HepG2 (cell line): ENCODE results near the gene NCS1. TPM values are rescaled to one million over a fixed set of nuclear protein-coding genes. Genes with fewer than 3 reads are reported as not detected.

Experiments
- ATAC-seq: fragments of 200-7000 bp; cut with Tn5 transposase; 3 replicates; pipeline ENCODE4 v1.9.1; 2020; ENCODE audit warnings: mild to moderate bottlenecking, moderate library complexity
- BruUV-seq: library from RNA; stranded (reverse); fragments of 400-500 nt; replicated peaks from 2 replicates; lab custom pipeline; 2021; lab: Mats Ljungman, UMichigan
- CTCF ChIA-PET: fragments of 300-600 bp; formaldehyde crosslinking; extraction: SDS; loops from one replicate; lab custom pipeline; 2021; ENCODE audit warnings: low total read pairs, inconsistent platforms, low intra/inter-chr PET ratio; lab: Yijun Ruan, JAX
- POLR2A ChIA-PET: fragments of 350-600 bp; sonication (Branson Sonifier 250); formaldehyde crosslinking; loops from one replicate; lab custom pipeline; 2020; ENCODE audit warnings: antibody characterized with exemption, inconsistent platforms; lab: Yijun Ruan, JAX
- DNase-seq: peaks from one replicate; pipeline ENCODE4 v3.0.0-alpha.2; 2015; ENCODE audit warnings: low spot score
- FAIRE-seq: peaks from 3 replicates; lab custom pipeline; 2011; peaks lifted over from hg19 to GRCh38; lab: Jason Lieb, UNC
- H2AFZ ChIP-seq: one replicate; pipeline ENCODE4 v1.6.1; 2011; ENCODE audit warnings: low read length, inconsistent platforms
- H3K27ac ChIP-seq: fragments of 300-600 bp; 3 replicates; pipeline ENCODE4 v1.8.0; 2011; ENCODE audit warnings: mixed run types, mild to moderate bottlenecking, mixed read lengths, low read length, inconsistent platforms; ENCODE audit not compliant: insufficient read depth; ENCODE audit errors: extremely low read length
- H3K27me3 ChIP-seq, 2 experiments: fragments of 200-600 bp in 1 of 2; 2 replicates in 1 of 2; 3 replicates in 1 of 2; pipeline versions ENCODE4 v1.6.0 to v1.8.0; 2011; ENCODE audit warnings: low read length in 2 of 2, mild to moderate bottlenecking in 2 of 2, moderate library complexity in 2 of 2, inconsistent platforms in 1 of 2; ENCODE audit not compliant: insufficient read depth in 2 of 2, control insufficient read depth in 1 of 2
- H3K36me3 ChIP-seq, 2 experiments: fragments of 200-600 bp in 1 of 2; replicated peaks in 1 of 2; 2 replicates in 1 of 2; 3 replicates in 1 of 2; pipeline versions ENCODE4 v1.5.1 to v1.8.0; 2011; ENCODE audit warnings: low read length in 2 of 2, inconsistent platforms in 1 of 2; ENCODE audit not compliant: insufficient read depth in 2 of 2, control insufficient read depth in 1 of 2
- H3K4me1 ChIP-seq: 2 replicates; pipeline ENCODE4 v1.5.1; 2012; ENCODE audit warnings: low read length, inconsistent platforms; ENCODE audit not compliant: insufficient read depth
- H3K4me2 ChIP-seq: 2 replicates; pipeline ENCODE4 v1.6.0; 2011; ENCODE audit warnings: low read depth, low read length, inconsistent platforms
- H3K4me3 ChIP-seq, 3 experiments: fragments of 200-600 bp in 1 of 3; sonication (generic), shearing (Covaris generic) in 1 of 3; replicated peaks in 1 of 3; 2 replicates each; pipeline ENCODE4 v1.5.1; 2011 to 2016; ENCODE audit warnings: low read length in 3 of 3, inconsistent platforms in 2 of 3, low read depth in 2 of 3, mild to moderate bottlenecking in 2 of 3, control low read depth in 1 of 3, mixed read lengths in 1 of 3; ENCODE audit not compliant: insufficient read depth in 1 of 3
- H3K79me2 ChIP-seq: one replicate; pipeline ENCODE4 v1.6.1; 2011; ENCODE audit warnings: low read length, inconsistent platforms; ENCODE audit not compliant: insufficient read depth
- H3K9ac ChIP-seq: 2 replicates; pipeline ENCODE4 v1.6.0; 2011; ENCODE audit warnings: mild to moderate bottlenecking, low read depth, low read length, inconsistent platforms; ENCODE audit not compliant: insufficient read depth
- H3K9me3 ChIP-seq: 2 replicates; pipeline ENCODE4 v1.5.1; 2012; ENCODE audit warnings: mild to moderate bottlenecking, low read length
- H4K20me1 ChIP-seq: 2 replicates; pipeline ENCODE4 v1.6.0; 2011; ENCODE audit warnings: inconsistent platforms, mild to moderate bottlenecking, low read length, moderate library complexity; ENCODE audit not compliant: insufficient read depth
- HNRNPK ChIP-seq: fragments of 200-400 bp; formaldehyde crosslinking; IDR thresholded peaks from 2 replicates; pipeline ENCODE4 v1.6.1; 2018; ENCODE audit warnings: low read length, low read depth, moderate library complexity, mild to moderate bottlenecking; ENCODE audit not compliant: poor library complexity, severe bottlenecking
- PCBP1 ChIP-seq: fragments of 200-400 bp; formaldehyde crosslinking; IDR thresholded peaks from 2 replicates; pipeline ENCODE4 v1.6.1; 2017; ENCODE audit warnings: mild to moderate bottlenecking, low read depth, low read length, borderline replicate concordance
- PHF8 ChIP-seq: sonication (generic); formaldehyde crosslinking; IDR thresholded peaks from 2 replicates; pipeline ENCODE4 v1.5.0; 2020; ENCODE audit warnings: missing genetic modification reagents
- ZNF263 ChIP-seq: sonication (generic); formaldehyde crosslinking; IDR thresholded peaks from 2 replicates; pipeline ENCODE4 v1.4.0; 2020; ENCODE audit warnings: missing genetic modification reagents
- ZNF615 ChIP-seq: sonication (generic); formaldehyde crosslinking; IDR thresholded peaks from 2 replicates; pipeline ENCODE4 v1.5.0; 2020; ENCODE audit warnings: mild to moderate bottlenecking, missing genetic modification reagents, borderline replicate concordance
- ZNF619 ChIP-seq: sonication (generic); formaldehyde crosslinking; IDR thresholded peaks from 2 replicates; pipeline ENCODE4 v1.4.0; 2020; ENCODE audit warnings: mild to moderate bottlenecking, missing genetic modification reagents
- ZNF670 ChIP-seq: sonication (generic); formaldehyde crosslinking; IDR thresholded peaks from 2 replicates; pipeline ENCODE4 v1.8.0; 2022; ENCODE audit warnings: mild to moderate bottlenecking, missing genetic modification reagents, borderline replicate concordance
- WGBS: methylation state at CpG from one replicate; pipeline ENCODE4 v1.1.6; 2017; ENCODE audit warnings: low lambda C conversion rate; 5-methylcytosine and 5-hydroxymethylcytosine counted together
- in situ Hi-C: cut with HindIII; loops from 2 replicates; pipeline ENCODE4 v1.10.0; 2017; ENCODE audit warnings: low pct_unique_long_range_greater_than_20kb; ENCODE audit not compliant: extremely low pct_ligation_motif_present
- intact Hi-C: fragments of 100-400 bp; cut with micrococcal nuclease; formaldehyde crosslinking; loops from one replicate; pipeline ENCODE4 v1.10.0; 2022; ENCODE audit not compliant: unreplicated experiment
- polyA plus RNA-seq, 8 experiments: library from polyadenylated mRNA; depleted of rRNA in 3 of 8; stranded (reverse) in 7 of 8; unstranded in 1 of 8; fragments of >200 nt; fragmentation: Illumina TruSeq in 4 of 8; extraction: Trizol in 4 of 8; gene quantifications; 2 replicates each; pipeline versions ENCODE4 v1.2.1 to v1.2.3, GENCODE V29; 2011 to 2016; ENCODE audit warnings: low read depth in 4 of 8, missing spikeins in 1 of 8, mixed read lengths in 1 of 8; ENCODE audit not compliant: insufficient read depth in 1 of 8
- total RNA-seq, 5 experiments: library from RNA; depleted of rRNA; stranded (reverse); fragments of >200 nt; fragmentation: Illumina TruSeq; extraction: Trizol; gene quantifications; 2 replicates each; pipeline ENCODE4 v1.2.3, GENCODE V29; 2016; ENCODE audit warnings: low read depth in 1 of 5
- TF ChIP-seq, protein P1 (sequence below): sonication (generic); formaldehyde crosslinking; IDR thresholded peaks from 2 replicates; pipeline ENCODE4 v1.8.1; 2022; ENCODE audit warnings: low read depth, mild to moderate bottlenecking, missing genetic modification reagents
- TF ChIP-seq, protein P2 (sequence below): sonication (generic); formaldehyde crosslinking; IDR thresholded peaks from 2 replicates; pipeline ENCODE4 v1.4.0; 2020; ENCODE audit warnings: missing genetic modification reagents
- TF ChIP-seq, protein P3 (sequence below): IDR thresholded peaks from 2 replicates; pipeline ENCODE4 v1.6.1; 2016; ENCODE audit warnings: low read depth, missing genetic modification reagents, missing compliant biosample characterization

NCS1 gene
- total and polyA plus RNA-seq, 2 of the 13 experiments (the other 11 are each of a cell fraction or from before 2014, with no cell fraction given): 4.7 to 6.1 TPM

DNA sequence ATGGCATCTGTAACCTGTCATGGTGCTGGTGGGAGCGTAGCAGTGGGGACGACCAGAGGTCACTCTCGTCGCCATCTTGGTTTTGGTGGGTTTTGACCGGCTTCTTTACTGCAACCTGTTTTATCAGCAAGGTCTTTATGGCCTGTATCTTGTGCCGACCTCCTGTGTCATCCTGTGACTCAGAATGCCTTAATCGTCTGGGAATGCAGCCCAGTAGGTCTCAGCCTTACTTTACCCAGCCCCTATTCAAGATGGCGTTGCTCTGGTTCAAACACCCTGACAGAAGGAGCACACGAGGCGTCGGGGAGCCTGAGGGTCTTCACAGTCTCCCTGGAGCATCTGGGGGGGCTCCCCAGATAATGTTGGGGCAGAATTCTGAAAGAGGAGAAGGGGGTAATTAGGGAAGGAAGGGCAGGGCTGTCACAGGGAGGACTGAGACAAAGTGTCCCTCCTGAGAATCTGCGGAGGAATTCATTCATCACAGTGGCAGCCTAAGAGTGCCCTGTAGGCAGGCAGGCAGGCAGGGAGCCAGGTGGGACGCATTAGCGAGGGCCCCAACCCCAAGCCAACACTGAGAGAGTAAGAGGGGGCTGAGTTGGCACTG, 21.3 kb upstream of the NCS1 start:
- 51% methylated on average over 14 of the region's 14 CpGs for WGBS
- ChIA-PET CTCF (interaction anchor here (0.5 kb wide), 1 partner anchor 264 kb away, joined by 3 read pairs; no protein-coding TSS in a partner anchor), POLR2A (no interaction called here)
- Histone ChIP-seq H2AFZ (no peak overlapping the region), H3K4me2 (no peak overlapping the region), H4K20me1 (no peaks in the 10 kb centered on the region), H3K36me3 (no peaks in the 10 kb centered on the region), H3K9me3 (no peaks in the 10 kb centered on the region), H3K9ac (no peak overlapping the region), H3K4me1 (no peaks in the 10 kb centered on the region), H3K27me3 (no peaks in the 10 kb centered on the region; a peak in 1 of 5 replicates), H3K27ac (no peak overlapping the region), H3K4me3 (no peak overlapping the region), H3K79me2 (no peaks in the 10 kb centered on the region)
- BruUV-seq: no TSS peak
- no peak for DNase-seq
- ATAC-seq: no peak
- FAIRE-seq: no peak
- in situ Hi-C loops (no loop called here), intact Hi-C loops (no loop called here)
- TF ChIP-seq PCBP1 (no peak), ZNF263 (CRISPR knock-in tag) (no peak), ZNF615 (CRISPR knock-in tag) (no peak), HNRNPK (no peak), PHF8 (no peak), ZNF670 (CRISPR knock-in tag) (no peak), ZNF619 (CRISPR knock-in tag) (no peak)
- TF ChIP-seq, protein P1, sequence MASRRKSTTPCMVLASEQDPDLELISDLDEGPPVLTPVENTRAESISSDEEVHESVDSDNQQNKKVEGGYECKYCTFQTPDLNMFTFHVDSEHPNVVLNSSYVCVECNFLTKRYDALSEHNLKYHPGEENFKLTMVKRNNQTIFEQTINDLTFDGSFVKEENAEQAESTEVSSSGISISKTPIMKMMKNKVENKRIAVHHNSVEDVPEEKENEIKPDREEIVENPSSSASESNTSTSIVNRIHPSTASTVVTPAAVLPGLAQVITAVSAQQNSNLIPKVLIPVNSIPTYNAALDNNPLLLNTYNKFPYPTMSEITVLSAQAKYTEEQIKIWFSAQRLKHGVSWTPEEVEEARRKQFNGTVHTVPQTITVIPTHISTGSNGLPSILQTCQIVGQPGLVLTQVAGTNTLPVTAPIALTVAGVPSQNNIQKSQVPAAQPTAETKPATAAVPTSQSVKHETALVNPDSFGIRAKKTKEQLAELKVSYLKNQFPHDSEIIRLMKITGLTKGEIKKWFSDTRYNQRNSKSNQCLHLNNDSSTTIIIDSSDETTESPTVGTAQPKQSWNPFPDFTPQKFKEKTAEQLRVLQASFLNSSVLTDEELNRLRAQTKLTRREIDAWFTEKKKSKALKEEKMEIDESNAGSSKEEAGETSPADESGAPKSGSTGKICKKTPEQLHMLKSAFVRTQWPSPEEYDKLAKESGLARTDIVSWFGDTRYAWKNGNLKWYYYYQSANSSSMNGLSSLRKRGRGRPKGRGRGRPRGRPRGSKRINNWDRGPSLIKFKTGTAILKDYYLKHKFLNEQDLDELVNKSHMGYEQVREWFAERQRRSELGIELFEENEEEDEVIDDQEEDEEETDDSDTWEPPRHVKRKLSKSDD (CRISPR knock-in tag): no peak
- TF ChIP-seq, protein P2, sequence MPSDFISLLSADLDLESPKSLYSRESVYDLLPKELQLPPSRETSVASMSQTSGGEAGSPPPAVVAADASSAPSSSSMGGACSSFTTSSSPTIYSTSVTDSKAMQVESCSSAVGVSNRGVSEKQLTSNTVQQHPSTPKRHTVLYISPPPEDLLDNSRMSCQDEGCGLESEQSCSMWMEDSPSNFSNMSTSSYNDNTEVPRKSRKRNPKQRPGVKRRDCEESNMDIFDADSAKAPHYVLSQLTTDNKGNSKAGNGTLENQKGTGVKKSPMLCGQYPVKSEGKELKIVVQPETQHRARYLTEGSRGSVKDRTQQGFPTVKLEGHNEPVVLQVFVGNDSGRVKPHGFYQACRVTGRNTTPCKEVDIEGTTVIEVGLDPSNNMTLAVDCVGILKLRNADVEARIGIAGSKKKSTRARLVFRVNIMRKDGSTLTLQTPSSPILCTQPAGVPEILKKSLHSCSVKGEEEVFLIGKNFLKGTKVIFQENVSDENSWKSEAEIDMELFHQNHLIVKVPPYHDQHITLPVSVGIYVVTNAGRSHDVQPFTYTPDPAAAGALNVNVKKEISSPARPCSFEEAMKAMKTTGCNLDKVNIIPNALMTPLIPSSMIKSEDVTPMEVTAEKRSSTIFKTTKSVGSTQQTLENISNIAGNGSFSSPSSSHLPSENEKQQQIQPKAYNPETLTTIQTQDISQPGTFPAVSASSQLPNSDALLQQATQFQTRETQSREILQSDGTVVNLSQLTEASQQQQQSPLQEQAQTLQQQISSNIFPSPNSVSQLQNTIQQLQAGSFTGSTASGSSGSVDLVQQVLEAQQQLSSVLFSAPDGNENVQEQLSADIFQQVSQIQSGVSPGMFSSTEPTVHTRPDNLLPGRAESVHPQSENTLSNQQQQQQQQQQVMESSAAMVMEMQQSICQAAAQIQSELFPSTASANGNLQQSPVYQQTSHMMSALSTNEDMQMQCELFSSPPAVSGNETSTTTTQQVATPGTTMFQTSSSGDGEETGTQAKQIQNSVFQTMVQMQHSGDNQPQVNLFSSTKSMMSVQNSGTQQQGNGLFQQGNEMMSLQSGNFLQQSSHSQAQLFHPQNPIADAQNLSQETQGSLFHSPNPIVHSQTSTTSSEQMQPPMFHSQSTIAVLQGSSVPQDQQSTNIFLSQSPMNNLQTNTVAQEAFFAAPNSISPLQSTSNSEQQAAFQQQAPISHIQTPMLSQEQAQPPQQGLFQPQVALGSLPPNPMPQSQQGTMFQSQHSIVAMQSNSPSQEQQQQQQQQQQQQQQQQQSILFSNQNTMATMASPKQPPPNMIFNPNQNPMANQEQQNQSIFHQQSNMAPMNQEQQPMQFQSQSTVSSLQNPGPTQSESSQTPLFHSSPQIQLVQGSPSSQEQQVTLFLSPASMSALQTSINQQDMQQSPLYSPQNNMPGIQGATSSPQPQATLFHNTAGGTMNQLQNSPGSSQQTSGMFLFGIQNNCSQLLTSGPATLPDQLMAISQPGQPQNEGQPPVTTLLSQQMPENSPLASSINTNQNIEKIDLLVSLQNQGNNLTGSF (CRISPR knock-in tag): no peak
- TF ChIP-seq, protein P3, sequence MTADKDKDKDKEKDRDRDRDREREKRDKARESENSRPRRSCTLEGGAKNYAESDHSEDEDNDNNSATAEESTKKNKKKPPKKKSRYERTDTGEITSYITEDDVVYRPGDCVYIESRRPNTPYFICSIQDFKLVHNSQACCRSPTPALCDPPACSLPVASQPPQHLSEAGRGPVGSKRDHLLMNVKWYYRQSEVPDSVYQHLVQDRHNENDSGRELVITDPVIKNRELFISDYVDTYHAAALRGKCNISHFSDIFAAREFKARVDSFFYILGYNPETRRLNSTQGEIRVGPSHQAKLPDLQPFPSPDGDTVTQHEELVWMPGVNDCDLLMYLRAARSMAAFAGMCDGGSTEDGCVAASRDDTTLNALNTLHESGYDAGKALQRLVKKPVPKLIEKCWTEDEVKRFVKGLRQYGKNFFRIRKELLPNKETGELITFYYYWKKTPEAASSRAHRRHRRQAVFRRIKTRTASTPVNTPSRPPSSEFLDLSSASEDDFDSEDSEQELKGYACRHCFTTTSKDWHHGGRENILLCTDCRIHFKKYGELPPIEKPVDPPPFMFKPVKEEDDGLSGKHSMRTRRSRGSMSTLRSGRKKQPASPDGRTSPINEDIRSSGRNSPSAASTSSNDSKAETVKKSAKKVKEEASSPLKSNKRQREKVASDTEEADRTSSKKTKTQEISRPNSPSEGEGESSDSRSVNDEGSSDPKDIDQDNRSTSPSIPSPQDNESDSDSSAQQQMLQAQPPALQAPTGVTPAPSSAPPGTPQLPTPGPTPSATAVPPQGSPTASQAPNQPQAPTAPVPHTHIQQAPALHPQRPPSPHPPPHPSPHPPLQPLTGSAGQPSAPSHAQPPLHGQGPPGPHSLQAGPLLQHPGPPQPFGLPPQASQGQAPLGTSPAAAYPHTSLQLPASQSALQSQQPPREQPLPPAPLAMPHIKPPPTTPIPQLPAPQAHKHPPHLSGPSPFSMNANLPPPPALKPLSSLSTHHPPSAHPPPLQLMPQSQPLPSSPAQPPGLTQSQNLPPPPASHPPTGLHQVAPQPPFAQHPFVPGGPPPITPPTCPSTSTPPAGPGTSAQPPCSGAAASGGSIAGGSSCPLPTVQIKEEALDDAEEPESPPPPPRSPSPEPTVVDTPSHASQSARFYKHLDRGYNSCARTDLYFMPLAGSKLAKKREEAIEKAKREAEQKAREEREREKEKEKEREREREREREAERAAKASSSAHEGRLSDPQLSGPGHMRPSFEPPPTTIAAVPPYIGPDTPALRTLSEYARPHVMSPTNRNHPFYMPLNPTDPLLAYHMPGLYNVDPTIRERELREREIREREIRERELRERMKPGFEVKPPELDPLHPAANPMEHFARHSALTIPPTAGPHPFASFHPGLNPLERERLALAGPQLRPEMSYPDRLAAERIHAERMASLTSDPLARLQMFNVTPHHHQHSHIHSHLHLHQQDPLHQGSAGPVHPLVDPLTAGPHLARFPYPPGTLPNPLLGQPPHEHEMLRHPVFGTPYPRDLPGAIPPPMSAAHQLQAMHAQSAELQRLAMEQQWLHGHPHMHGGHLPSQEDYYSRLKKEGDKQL (CRISPR knock-in tag): no peak
